Neuronal stem cell (in vitro differentiated cells): ENCODE results near the gene OSGIN1.

ENCODE experiments used
- DNase-seq: peaks from one replicate; pipeline ENCODE4 v3.0.0-alpha.2; 2013; ENCODE audit warnings: low spot score
- H2AFZ ChIP-seq: one replicate; pipeline ENCODE4 v1.6.1; 2013; ENCODE audit warnings: mild to moderate bottlenecking, low read length, inconsistent platforms
- H2AK5ac ChIP-seq: 2 replicates; pipeline ENCODE4 v1.6.1; 2013; ENCODE audit warnings: low read depth, mild to moderate bottlenecking, inconsistent platforms, low read length, moderate library complexity, mixed read lengths
- H2BK120ac ChIP-seq: 2 replicates; pipeline ENCODE4 v1.6.1; 2013; ENCODE audit warnings: low read depth, mild to moderate bottlenecking, inconsistent platforms, low read length, moderate library complexity, mixed read lengths
- H2BK12ac ChIP-seq: one replicate; pipeline ENCODE4 v1.6.1; 2013; ENCODE audit warnings: low read length, inconsistent platforms
- H2BK15ac ChIP-seq: 2 replicates; pipeline ENCODE4 v1.6.1; 2013; ENCODE audit warnings: mild to moderate bottlenecking, low read length, inconsistent platforms, mixed read lengths
- H2BK5ac ChIP-seq: one replicate; pipeline ENCODE4 v1.6.1; 2013; ENCODE audit warnings: inconsistent platforms, mild to moderate bottlenecking, low read length, moderate library complexity
- H3K14ac ChIP-seq: one replicate; pipeline ENCODE4 v1.6.1; 2013; ENCODE audit warnings: low read length, inconsistent platforms
- H3K18ac ChIP-seq: 2 replicates; pipeline ENCODE4 v1.6.1; 2013; ENCODE audit warnings: low read length, inconsistent platforms
- H3K23ac ChIP-seq: 2 replicates; pipeline ENCODE4 v1.6.1; 2013; ENCODE audit warnings: low read depth, mild to moderate bottlenecking, mixed read lengths, low read length, inconsistent platforms; ENCODE audit not compliant: poor library complexity
- H3K27ac ChIP-seq: replicated peaks from 3 replicates; pipeline ENCODE4 v1.5.1; 2013; ENCODE audit warnings: low read length, inconsistent platforms
- H3K27me3 ChIP-seq, 3 experiments: 2 replicates each; pipeline ENCODE4 v1.6.1; 2013; ENCODE audit warnings: low read length in 3 of 3, mild to moderate bottlenecking in 2 of 3, inconsistent platforms in 1 of 3, low read depth in 1 of 3, mixed read lengths in 1 of 3, moderate library complexity in 1 of 3; ENCODE audit not compliant: control insufficient read depth in 3 of 3, insufficient read depth in 3 of 3
- H3K36me3 ChIP-seq, 2 donors: replicated peaks in 1 of 2; 2 replicates each; pipeline ENCODE4 v1.6.1; 2013; ENCODE audit warnings: low read length in 2 of 2; ENCODE audit not compliant: control insufficient read depth in 2 of 2, insufficient read depth in 2 of 2
- H3K4ac ChIP-seq: 2 replicates; pipeline ENCODE4 v1.6.1; 2013; ENCODE audit warnings: inconsistent platforms, mild to moderate bottlenecking, low read length, moderate library complexity
- H3K4me1 ChIP-seq, 2 donors: 1 replicate in 1 of 2; 2 replicates in 1 of 2; pipeline ENCODE4 v1.6.1; 2013; ENCODE audit warnings: low read length in 2 of 2, low read depth in 1 of 2; ENCODE audit not compliant: control insufficient read depth in 2 of 2, insufficient read depth in 1 of 2
- H3K4me2 ChIP-seq: one replicate; pipeline ENCODE4 v1.6.1; 2013; ENCODE audit warnings: mild to moderate bottlenecking, low read length, inconsistent platforms; ENCODE audit not compliant: insufficient read depth, poor library complexity, severe bottlenecking
- H3K4me3 ChIP-seq, 2 donors: 2 replicates each; pipeline ENCODE4 v1.5.1; 2013; ENCODE audit warnings: low read length in 2 of 2, mild to moderate bottlenecking in 2 of 2, inconsistent platforms in 1 of 2, moderate library complexity in 1 of 2
- H3K79me1 ChIP-seq: one replicate; pipeline ENCODE4 v1.6.1; 2013; ENCODE audit warnings: low read depth, mild to moderate bottlenecking, inconsistent platforms, low read length, moderate library complexity
- H3K9ac ChIP-seq: one replicate; pipeline ENCODE4 v1.6.1; 2013; ENCODE audit warnings: mild to moderate bottlenecking, low read depth, low read length, inconsistent platforms; ENCODE audit not compliant: poor library complexity
- H3K9me3 ChIP-seq, 2 donors: replicated peaks in 1 of 2; 2 replicates each; pipeline versions ENCODE3 to v1.6.1; 2013; ENCODE audit warnings: low read length in 2 of 2, mild to moderate bottlenecking in 2 of 2, inconsistent platforms in 1 of 2, low read depth in 1 of 2, mixed read lengths in 1 of 2, moderate library complexity in 1 of 2; ENCODE audit not compliant: control insufficient read depth in 2 of 2, insufficient read depth in 1 of 2
- H4K8ac ChIP-seq: one replicate; pipeline ENCODE4 v1.6.1; 2013; ENCODE audit warnings: low read depth, mild to moderate bottlenecking, inconsistent platforms, low read length, moderate library complexity
- H4K91ac ChIP-seq: one replicate; pipeline ENCODE4 v1.6.1; 2013; ENCODE audit warnings: low read length, low read depth, mild to moderate bottlenecking, inconsistent platforms; ENCODE audit not compliant: poor library complexity
- WGBS, 2 donors: extraction: QIAGEN DNeasy Blood & Tissue Kit; methylation state at CpG; one replicate each; pipeline ENCODE4 v1.1.7; 2013; ENCODE audit warnings: missing lambda C conversion rate in 2 of 2, mixed read lengths in 1 of 2; ENCODE audit not compliant: insufficient read length in 2 of 2, insufficient replicate concordance in 1 of 2; ENCODE audit errors: extremely low coverage in 2 of 2; 5-methylcytosine and 5-hydroxymethylcytosine counted together

OSGIN1 gene

DNA sequence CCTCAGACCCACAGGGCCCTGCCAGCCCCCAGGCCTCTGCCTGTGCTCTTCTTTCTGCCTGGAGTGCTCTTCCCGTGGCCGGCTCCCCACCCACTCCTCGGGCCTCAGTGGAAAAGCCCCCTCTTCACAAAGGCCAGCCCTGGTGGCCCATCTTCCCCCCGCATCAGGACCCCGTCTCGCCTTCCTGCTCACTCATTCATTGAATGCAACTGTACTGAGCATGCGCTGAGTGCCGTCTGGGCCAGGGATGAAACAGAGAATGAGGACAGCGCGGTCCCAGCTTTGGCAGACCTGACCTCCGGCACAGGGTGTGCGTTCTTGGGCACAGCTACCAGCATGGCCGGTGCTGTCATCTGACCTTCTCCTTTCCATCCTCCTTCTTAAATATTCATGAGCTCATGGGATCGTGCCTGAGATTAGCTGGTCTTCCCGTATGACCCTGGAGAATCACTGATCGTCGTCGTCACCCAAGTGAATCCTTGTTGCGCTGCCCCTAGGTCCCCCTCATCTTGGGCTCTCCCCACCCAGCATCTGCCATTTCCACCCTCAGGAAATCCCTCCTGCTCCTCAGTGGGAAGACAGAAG lies 16.4 kb upstream of the OSGIN1 start:
- Histone ChIP-seq H3K9ac (no peak overlapping the region), H3K27ac (no peak overlapping the region), H3K36me3 (no peaks in the 10 kb centered on the region), H3K9me3 (peaks cover 0 to 4% of the 10 kb centered on the region in 2 donors), H2BK5ac (no peak overlapping the region), H2BK120ac (no peak overlapping the region), H3K4me1 (peaks cover 0 to 2% of the 10 kb centered on the region in 2 donors), H2AK5ac (no peak overlapping the region), H3K79me1 (peaks cover 4% of the 10 kb centered on the region), H2BK12ac (no peak overlapping the region), H4K8ac (no peak overlapping the region), H3K4me2 (no peak overlapping the region), H3K18ac (no peak overlapping the region), H3K14ac (no peak overlapping the region), H4K91ac (no peak overlapping the region), H2AFZ (no peak overlapping the region), H3K23ac (no peak overlapping the region), H3K4ac (no peak overlapping the region), H3K4me3 (no peak overlapping the region), H3K27me3 (peaks cover 0 to 2% (median 0%) of the 10 kb centered on the region in 3 experiments), H2BK15ac (no peak overlapping the region)
- DNase-seq: no peak
- WGBS, 2 donors: no CpG with 5 or more reads among the region's 19 CpGs

DNA sequence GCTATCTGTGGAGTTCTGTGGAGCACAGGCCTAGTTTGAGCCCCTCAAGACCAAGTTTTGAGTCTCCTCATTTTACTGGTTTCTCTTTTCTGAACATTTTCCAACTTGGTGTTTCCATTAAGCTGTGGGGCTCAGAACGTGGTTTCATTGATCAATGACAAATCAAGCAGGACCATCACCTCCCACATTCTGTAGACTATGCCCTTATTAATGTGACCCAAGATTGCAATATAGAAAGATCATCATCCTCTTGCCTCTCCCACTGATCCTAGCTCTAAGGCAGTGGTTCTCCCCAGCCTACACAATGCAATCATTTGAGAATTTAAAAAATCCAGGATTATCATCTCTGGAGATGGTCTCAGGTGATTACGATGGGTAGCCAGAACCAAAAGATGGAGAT lies 15.8 kb upstream of the OSGIN1 start:
- Histone ChIP-seq H2AFZ (no peak overlapping the region), H2AK5ac (no peak overlapping the region), H3K4me2 (no peak overlapping the region), H3K27ac (no peak overlapping the region), H3K4me1 (peaks cover 0 to 2% of the 10 kb centered on the region in 2 donors), H3K36me3 (no peaks in the 10 kb centered on the region), H2BK15ac (no peak overlapping the region), H2BK5ac (no peak overlapping the region), H3K18ac (no peak overlapping the region), H4K8ac (no peak overlapping the region), H3K23ac (no peak overlapping the region), H3K14ac (no peak overlapping the region), H3K79me1 (peaks cover 4% of the 10 kb centered on the region), H3K4ac (no peak overlapping the region), H4K91ac (no peak overlapping the region), H3K4me3 (no peak overlapping the region), H2BK120ac (no peak overlapping the region), H3K9me3 (peaks cover 0 to 4% of the 10 kb centered on the region in 2 donors), H3K9ac (no peak overlapping the region), H2BK12ac (no peak overlapping the region), H3K27me3 (peaks cover 0 to 2% (median 0%) of the 10 kb centered on the region in 3 experiments)
- no peak for DNase-seq
- WGBS, 2 donors: no CpG with 5 or more reads among the region's 2 CpGs

DNA sequence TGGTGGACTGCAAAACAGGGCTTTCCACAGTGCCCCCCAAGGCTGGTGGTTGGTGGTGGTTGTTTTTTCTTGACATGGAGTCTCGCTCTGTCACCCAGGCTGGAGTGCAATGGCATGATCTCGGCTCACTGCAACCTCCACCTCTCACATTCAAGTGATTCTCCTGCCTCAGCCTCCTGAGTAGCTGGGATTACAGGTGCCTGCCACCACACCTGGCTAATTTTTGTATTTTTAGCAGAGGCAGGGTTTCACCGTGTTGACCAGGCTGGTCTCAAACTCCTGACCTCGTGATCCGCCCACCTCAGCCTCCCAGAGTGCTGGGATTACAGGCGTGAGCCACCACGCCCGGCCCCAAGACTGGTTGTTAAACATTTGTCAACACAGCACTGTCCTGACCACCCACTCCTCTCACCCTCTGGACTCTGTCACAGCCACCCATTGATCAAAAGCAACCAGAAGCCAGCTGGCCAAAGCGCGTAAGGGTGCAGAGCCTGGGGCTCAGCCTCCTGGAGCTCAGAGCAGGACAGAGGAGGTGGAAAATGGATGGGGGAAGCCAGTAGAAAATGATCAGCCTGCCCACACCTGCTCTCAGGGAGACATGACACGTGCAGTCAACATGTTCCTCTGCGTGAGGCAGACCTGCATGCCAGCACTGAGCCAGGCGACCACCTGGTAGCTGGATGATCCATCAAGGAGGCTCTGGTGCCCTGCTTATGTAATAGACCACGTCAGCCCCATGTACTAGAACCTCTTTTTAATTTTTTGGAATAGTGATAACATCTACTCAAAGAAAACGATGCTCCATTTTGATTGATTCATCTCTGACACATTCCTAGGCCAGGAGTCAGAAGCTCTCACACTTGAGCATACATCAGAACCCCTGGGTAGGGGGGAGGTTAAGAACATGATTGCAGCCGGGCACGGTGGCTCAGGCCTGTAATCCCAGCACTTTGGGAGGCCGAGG lies 14.8 kb upstream of the OSGIN1 start:
- Histone ChIP-seq H3K4me2 (no peak overlapping the region), H2AK5ac (peak overlapping the region; percentile 27), H4K8ac (no peak overlapping the region), H3K4ac (no peak overlapping the region), H3K9ac (no peak overlapping the region), H3K14ac (no peak overlapping the region), H3K27ac (no peak overlapping the region), H2BK12ac (no peak overlapping the region), H3K4me3 (no peak overlapping the region), H3K79me1 (peaks cover 4% of the 10 kb centered on the region), H2BK120ac (no peak overlapping the region), H2BK15ac (no peak overlapping the region), H3K27me3 (peaks cover 0 to 2% (median 0%) of the 10 kb centered on the region in 3 experiments), H3K23ac (no peak overlapping the region), H3K9me3 (peaks cover 0 to 4% of the 10 kb centered on the region in 2 donors), H2AFZ (no peak overlapping the region), H2BK5ac (no peak overlapping the region), H3K18ac (no peak overlapping the region), H3K36me3 (no peaks in the 10 kb centered on the region), H4K91ac (no peak overlapping the region), H3K4me1 (peaks cover 2% of the 10 kb centered on the region in 2 donors)
- no peak for DNase-seq
- no CpG with 5 or more reads among the region's 18 CpGs for WGBS, 2 donors

DNA sequence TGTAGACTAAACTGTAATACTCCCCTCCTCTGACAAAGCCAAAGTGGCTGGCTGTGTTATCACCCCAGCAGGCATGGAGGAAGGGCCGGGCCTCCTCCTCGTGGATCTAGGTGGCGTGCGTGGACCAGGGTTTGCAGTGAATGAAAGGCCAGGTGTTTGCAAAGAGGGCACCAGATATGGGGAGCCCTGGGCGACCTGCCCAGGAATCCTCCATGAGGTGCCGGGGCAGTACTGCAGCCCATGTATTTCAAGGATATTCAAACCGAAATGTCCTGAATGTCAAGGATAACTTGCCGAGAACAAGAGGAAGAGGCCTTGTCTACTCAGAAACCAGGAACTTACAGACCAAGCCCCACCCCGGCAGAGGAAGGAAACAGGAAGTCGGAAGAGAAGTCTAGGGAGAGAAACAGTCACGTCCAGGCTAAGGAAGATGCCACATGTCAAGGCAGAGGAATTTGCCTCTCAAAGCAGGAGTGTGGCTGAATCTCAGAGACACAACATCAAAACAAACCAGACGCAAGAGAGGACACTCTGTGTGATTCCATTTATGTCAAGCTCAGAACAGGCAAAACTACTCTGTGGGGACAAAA lies 13.7 kb upstream of the OSGIN1 start:
- no peak overlapping the region for H3K9ac ChIP-seq
- H2BK12ac ChIP-seq: no peak overlapping the region
- no peak overlapping the region for H2BK15ac ChIP-seq
- WGBS, 2 donors: no CpG with 5 or more reads among the region's 12 CpGs
- H3K79me1 ChIP-seq: peaks cover 4% of the 10 kb centered on the region
- no peak overlapping the region for H3K4ac ChIP-seq
- no peak overlapping the region for H2AK5ac ChIP-seq
- no peak overlapping the region for H4K8ac ChIP-seq
- no peak overlapping the region for H3K18ac ChIP-seq
- no peak overlapping the region for H2BK5ac ChIP-seq
- H2AFZ ChIP-seq: no peak overlapping the region
- H3K4me3 ChIP-seq: no peak overlapping the region
- H3K9me3 ChIP-seq: peaks cover 0 to 4% of the 10 kb centered on the region in 2 donors
- no peak overlapping the region for H3K4me2 ChIP-seq
- H4K91ac ChIP-seq: no peak overlapping the region
- H3K23ac ChIP-seq: no peak overlapping the region
- H3K36me3 ChIP-seq: no peaks in the 10 kb centered on the region
- peaks cover 2 to 3% of the 10 kb centered on the region in 2 donors for H3K4me1 ChIP-seq
- H3K27ac ChIP-seq: no peak overlapping the region
- H3K14ac ChIP-seq: no peak overlapping the region
- DNase-seq: no peak
- H2BK120ac ChIP-seq: no peak overlapping the region
- H3K27me3 ChIP-seq: peaks cover 0 to 2% (median 0%) of the 10 kb centered on the region in 3 experiments
